Thyroid gland (tissue), 4 donors: ENCODE results near the gene TMEM95.

Experiments
- POLR2A ChIP-seq, 2 donors: fragments of 450-650 bp; IDR thresholded peaks; one replicate each; pipeline ENCODE4 v1.6.1; 2017; ENCODE audit warnings: antibody characterized with exemption in 2 of 2, mild to moderate bottlenecking in 2 of 2, moderate library complexity in 1 of 2
- TF ChIP-seq, protein P1 (sequence below), 6 experiments: fragments of 200-600 bp in 3 of 6; fragments of 450-650 bp in 3 of 6; sonication (generic) in 3 of 6; IDR thresholded peaks; one replicate each; pipeline ENCODE4 v1.5.1; 2016 to 2019; ENCODE audit warnings: antibody characterized with exemption in 6 of 6, mild to moderate bottlenecking in 2 of 6, inconsistent platforms in 1 of 6, moderate library complexity in 1 of 6

DNA sequence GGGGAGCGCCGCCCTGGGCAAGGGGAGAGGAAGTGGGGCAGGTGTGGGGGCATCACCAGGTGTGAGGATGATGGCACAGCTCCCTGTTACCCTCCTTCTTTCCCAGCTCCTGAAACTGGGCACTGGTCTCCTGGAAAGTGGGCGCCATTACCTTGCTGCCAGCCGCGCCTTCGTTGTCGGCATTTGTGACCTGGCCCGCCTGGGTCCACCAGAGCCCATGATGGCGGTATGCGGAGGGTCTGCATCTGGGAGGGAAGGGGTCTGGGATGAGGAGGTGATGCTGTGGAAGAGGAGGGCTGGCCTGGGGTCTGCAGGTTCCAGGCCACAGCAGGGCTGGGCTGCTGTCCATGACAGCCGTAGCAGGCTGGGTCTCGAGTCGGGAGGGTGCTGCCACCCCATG, 13.1 kb upstream of the TMEM95 start:
- TF ChIP-seq, protein P1, sequence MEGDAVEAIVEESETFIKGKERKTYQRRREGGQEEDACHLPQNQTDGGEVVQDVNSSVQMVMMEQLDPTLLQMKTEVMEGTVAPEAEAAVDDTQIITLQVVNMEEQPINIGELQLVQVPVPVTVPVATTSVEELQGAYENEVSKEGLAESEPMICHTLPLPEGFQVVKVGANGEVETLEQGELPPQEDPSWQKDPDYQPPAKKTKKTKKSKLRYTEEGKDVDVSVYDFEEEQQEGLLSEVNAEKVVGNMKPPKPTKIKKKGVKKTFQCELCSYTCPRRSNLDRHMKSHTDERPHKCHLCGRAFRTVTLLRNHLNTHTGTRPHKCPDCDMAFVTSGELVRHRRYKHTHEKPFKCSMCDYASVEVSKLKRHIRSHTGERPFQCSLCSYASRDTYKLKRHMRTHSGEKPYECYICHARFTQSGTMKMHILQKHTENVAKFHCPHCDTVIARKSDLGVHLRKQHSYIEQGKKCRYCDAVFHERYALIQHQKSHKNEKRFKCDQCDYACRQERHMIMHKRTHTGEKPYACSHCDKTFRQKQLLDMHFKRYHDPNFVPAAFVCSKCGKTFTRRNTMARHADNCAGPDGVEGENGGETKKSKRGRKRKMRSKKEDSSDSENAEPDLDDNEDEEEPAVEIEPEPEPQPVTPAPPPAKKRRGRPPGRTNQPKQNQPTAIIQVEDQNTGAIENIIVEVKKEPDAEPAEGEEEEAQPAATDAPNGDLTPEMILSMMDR (IDR thresholded peaks at IDR 0.05) = no peak
- no peak for TF ChIP-seq POLR2A (IDR thresholded peaks at IDR 0.05)
